Activated T-helper 9 cell treated with anti-CD3 and anti-CD28 coated beads, Interleukin-2, amount 50 U/mL, for 16 hours (primary cell): Measurements from ENCODE around the gene CELF5.
"Not testable (repeated sequence)": the region's sequence is repeated elsewhere in the genome, so short reads cannot be mapped to it uniquely, and the experiment has no call there.

Experiments
- DNase-seq: peaks from one replicate; pipeline ENCODE4 v3.0.0-alpha.2; 2020; ENCODE audit warnings: low read depth

Gene CELF5

DNA sequence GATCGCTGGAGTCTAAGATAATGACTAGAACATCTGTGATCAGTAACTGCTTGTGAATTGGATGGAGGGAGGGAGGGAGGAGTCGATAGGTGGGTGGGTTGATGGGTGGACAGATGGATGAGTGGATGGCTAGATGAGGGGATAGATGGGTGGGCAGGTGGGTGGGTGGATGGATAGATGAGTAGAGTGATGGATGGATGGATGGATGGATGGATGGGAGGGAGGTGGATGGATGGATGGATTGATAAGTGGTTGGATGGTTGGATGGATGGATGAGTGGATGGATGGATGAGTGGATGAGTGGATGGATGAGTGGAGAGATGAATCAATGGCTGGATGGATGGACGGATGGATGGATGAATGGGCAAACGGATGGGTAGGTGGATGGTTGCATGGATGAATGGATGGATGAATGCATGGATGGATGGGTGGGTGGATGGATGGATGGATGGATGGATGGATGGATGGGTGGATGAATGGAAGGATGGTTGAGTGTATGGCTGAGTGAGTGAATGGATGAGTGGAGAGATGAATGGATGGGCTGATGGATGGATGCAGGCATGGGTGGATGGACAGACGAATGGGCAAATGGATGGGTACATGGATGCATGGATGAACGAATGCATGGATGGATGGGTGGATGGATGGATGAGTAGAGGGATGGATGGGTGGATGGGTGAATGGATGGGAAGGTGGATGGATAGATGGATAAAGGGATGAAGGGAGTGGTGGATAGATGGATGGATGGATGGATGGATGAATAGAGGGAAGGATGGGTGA lies 97.9 kb downstream of the CELF5 start:
- DNase-seq, result no peak

- DNase-seq, result no peak
Observed at GRCh38 chr19:3323026-3323425, 98.6 kb downstream of the CELF5 start.

DNA sequence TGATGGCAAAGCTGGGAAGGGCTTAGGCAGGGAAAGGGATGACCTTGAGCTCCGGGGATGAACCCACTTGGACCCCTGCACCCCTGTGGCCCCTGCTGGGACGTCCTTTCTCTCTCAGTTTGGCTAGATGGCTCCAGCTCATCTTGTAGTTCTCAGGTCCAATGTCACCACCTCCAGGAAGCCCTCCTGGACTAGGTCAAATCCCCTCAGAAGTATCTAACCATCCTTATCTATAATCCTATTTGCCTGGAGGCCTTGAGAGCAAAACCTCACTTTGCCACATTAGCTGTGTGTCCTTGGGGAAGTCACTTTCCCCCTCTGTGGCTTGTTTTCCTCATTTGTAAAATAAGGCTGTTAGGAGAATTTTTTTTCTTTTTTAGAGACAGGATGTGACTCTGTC lies 99.2 kb downstream of the CELF5 start:
- DNase-seq, result no peak

GRCh38 chr19:3324405-3324856 lies 100.0 kb downstream of the CELF5 start:
- DNase-seq, result peak; percentile 59

DNA sequence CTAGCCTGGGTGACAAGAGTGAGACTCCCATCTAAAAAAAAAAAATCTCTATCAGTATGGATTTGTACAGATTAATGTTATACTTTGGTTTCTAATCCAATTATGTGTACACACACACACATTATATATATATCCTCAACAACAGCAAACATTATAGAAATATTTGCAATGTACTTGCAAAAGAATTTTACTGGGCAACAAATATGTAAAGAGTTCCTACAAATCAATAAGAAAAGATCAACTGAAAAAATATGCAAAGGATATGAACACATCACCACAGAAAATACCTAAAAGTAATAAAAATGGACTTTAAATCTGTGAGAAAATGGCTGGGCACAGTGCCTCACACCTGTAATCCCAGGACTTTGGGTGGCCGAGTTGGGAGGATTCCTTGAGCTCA lies 101.0 kb downstream of the CELF5 start:
- DNase-seq, result no peak

DNA sequence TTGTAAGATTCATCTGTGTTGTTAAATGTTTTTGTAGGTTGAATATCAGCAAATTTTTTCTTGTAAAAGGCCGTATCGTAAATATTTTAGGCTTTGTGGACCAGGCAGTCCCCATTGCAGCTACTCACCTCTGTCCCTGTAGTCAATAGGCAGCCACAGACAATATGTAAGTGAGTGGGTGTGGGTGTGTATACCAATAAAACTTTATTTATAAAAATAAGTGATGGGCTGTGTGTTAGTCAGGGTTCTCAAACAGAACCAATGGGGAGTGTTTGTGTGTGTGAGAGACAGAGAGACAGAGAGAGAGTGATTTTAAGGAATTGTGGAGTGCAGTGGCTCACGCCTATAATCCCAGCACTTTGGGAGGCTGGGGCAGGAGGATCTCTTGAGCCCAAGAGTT lies 104.3 kb downstream of the CELF5 start:
- no peak for DNase-seq

DNA sequence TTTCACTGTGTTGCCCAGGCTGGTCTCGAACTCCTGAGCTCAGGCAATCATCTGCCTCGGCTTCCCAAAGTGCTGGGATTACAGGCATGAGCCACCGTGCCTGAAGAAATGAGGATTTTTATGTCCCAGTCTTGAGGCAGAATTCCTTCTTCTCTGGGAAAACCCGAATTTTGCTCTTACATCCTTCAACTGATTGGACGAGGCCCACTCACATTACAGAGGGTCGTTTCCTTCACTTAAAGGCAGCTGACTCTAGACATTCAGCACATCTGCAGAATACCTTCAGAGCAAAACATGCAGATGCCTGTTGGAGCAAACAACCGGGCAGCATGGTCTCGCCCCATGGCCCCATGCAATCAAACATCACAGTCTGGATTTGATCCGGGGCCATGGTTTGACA lies 105.6 kb downstream of the CELF5 start:
- no peak for DNase-seq

- DNase-seq, result not testable (repeated sequence)
Observed at GRCh38 chr19:3332232-3332631, 107.8 kb downstream of the CELF5 start.

GRCh38 chr19:3333020-3333583 lies 108.6 kb downstream of the CELF5 start:
- no peak for DNase-seq

GRCh38 chr19:3333662-3334061 lies 109.2 kb downstream of the CELF5 start:
- DNase-seq, result no peak

DNA sequence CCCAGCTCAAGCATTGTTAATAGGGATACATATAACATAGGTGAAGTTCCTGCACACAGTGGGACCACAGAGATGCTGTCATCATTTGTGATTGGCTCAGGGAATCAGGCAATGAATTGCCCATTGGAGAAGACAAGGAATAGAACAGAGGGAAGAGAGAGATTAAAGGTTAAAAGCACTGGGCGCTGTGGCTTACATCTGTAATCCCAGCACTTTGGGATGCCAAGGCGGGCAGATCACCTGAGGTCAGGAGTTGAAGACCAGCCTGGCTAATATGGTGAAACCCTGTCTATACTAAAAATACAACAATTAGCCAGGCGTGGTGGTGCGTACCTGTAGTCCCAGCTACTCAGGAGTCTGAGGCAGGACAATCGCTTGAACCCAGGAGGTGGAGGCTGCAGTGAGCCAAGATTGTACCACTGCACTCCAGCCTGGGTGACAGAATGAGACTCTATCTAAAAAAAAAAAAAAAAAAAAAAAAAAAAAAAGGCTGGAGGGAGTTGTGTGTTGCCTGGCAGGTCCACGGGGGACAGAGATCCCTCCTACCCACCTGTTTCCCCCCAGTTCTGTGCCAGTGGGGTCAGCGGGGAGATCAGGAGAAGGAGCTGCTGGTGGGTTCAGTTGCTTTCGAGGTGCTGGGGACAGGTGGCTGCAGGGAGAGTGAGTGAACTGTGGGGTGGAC lies 110.4 kb downstream of the CELF5 start:
- DNase-seq, result not testable (repeated sequence)

DNA sequence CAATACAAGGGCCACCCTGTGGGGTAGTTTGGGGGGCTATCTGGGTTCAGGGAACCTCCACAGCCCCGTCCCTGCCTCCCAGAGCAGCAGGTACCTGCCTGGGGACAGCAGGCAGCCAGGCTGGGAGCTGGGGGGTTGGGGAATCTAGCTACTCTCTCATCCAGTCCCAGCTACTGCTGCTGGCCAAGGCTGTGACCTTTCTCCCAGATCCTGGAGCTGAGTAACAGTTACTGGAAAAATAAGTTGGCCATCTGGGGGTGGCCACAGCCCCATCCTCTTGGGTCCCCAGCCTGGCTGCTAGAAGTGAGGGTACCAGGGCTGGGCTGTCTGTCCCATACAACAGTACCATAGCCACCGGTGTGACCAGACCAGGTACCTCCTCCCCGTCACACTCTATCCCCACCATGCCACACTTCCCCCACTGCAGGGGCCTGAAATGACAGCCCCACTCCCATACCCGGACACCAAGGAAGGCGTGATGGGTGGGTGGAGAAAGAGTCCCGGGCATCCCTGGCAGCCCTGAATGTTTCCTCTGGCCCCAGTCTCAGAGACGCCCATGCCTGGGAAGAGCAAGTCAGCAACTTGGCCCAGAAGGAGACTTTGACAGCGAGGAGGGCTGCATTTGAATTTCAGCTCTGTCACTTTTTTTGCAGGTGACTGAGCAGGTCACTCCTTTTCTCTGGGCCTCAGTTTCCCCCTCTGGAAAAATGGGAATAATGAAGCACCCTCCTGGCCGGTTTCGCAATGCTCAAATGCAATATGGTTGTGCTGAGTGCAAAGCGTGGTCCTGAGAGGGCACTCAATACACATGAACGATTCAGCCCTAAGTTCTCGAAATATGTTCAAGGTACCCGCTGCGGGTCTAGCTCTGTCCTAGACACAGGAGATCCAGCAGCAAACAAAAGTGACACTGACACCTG lies 111.2 kb downstream of the CELF5 start:
- no peak for DNase-seq

DNA sequence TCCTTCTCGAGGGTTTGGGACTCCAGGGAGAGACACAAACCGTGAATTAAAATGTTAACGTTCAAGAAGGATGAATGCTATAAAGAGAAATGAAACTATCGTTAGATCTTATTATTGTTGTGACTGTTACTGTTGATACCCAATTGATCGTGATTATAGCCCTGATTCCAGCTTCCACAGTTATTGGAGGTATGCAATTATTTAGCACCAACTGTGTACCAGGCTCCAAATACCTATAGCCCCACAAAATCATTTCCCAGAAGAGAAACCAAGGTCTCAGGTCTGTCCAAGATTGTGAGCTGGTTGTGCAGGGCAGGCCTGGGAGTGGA lies 111.9 kb downstream of the CELF5 start:
- DNase-seq, result no peak

DNA sequence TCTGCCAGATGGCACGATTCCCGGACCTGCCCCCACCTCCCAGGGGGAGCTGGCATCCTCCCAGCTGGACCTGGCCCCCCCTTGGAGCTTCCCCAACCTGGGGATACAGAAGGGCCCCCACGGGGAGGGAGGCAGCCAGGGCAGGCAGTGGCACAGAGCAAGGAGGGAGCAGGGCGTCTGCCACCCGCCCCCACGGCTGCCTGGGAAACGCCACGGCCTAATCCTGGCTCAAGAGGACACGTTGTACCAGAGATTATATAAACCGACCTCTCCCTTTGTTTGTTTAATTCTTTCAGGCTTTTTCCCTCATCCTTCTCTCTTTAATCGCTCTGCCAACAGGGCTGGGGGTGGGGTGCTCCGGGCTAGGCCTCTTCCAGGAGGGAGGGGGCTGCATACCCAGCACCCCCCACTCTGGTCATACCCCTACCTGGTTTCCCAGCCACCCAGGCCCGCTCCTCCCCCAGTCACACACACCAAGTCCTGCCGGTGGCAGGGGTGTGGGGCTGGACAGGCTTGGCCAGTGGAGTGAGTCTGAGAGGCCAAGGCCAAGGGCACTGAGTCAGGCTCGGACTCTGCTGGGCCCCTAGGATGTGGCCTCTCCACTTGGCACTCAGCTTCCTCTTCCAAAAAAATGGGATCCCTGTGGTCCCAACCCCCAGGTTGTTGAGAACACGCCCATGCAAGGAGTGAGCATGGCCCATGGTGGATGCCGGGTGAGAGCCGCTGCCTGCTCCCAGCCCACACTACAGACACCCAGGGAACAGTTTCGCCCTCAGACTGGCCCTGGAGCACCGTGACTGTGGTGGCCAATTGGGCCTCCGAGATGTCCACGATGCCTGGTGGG lies 112.4 kb downstream of the CELF5 start:
- DNase-seq, result no peak

- DNase-seq, result peak; percentile 23
Observed at GRCh38 chr19:3338541-3339181, 114.2 kb downstream of the CELF5 start.

DNA sequence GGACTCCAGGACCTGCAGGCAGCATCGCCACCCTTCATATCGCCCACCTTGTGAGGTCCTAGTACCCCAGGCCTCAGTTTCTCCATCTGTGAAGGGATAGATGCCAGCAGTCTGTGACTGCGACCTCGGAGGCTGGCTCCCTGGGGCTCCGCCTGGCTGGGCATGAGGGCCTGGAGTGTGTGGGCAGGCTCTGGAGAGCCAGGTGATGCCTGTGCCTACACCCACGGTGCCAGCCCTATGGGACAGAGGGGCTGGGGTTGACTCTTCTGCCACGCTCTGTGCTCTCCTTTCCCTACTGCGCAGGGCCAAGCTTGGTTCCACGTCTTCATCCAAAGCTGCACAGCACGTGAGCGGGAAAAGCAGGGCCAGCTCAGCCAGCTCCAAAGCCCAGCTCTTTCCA lies 115.9 kb downstream of the CELF5 start:
- no peak for DNase-seq

- DNase-seq, result no peak
Observed at GRCh38 chr19:3342246-3342645, 117.8 kb downstream of the CELF5 start.

GRCh38 chr19:3342962-3343361 lies 118.5 kb downstream of the CELF5 start:
- not testable (repeated sequence) for DNase-seq

GRCh38 chr19:3343619-3344502 lies 119.4 kb downstream of the CELF5 start:
- DNase-seq, result no peak
